ENCODE data around the gene IL5RA. TPM values are rescaled to one million over a fixed set of nuclear protein-coding genes. Genes with fewer than 3 reads are reported as not detected.

IL5RA gene
- total and polyA plus RNA-seq, 7 experiments from 2014 or later = 1.1 to 8.7 TPM; not detected in 5

- Histone ChIP-seq H3K36me3 (ENCODE audit: control insufficient read depth in 2 of 3, insufficient read depth in 3 of 3, low read length in 3 of 3) (no peaks in the 10 kb centered on the region), H3K4me3 (ENCODE audit: low read length) (no peak overlapping the region), H3K27ac (ENCODE audit: low read depth, low read length) (no peak overlapping the region), H3K4me1 (ENCODE audit: control insufficient read depth in 2 of 2, insufficient read depth in 2 of 2, low read length in 2 of 2) (no peaks in the 10 kb centered on the region), H3K27me3 (ENCODE audit: control insufficient read depth in 2 of 2, insufficient read depth in 2 of 2, low read length in 2 of 2) (no peaks in the 10 kb centered on the region), H3K9me3 (ENCODE audit: control insufficient read depth in 2 of 3, low read length in 3 of 3) (no peaks in the 10 kb centered on the region)
- intact Hi-C loops (cut with micrococcal nuclease) = no loop called here
- Mint-ChIP-seq H3K4me3 (no peak overlapping the region), H3K27ac (no peak overlapping the region), H3K9me3 (peaks cover 0 to 2% (median 0%) of the 10 kb centered on the region in 11 donors), H3K36me3 (no peaks in the 10 kb centered on the region), H3K4me1 (no peaks in the 10 kb centered on the region), H3K27me3 (no peaks in the 10 kb centered on the region)
- no peak for ATAC-seq
- no peak for DNase-seq
- ChIA-PET CTCF (no interaction called here), POLR2A (no interaction called here)
Measured at GRCh38 chr3:3071136-3071535, 39.0 kb downstream of the IL5RA start.

GRCh38 chr3:3069723-3070122 lies 40.5 kb downstream of the IL5RA start:
- Mint-ChIP-seq H3K27ac (no peak overlapping the region), H3K4me1 (no peaks in the 10 kb centered on the region), H3K27me3 (no peaks in the 10 kb centered on the region), H3K4me3 (no peak overlapping the region), H3K36me3 (no peaks in the 10 kb centered on the region), H3K9me3 (peaks cover 0 to 2% (median 0%) of the 10 kb centered on the region in 11 donors)
- CTCF ChIA-PET = no interaction called here
- no peaks in the 10 kb centered on the region for H3K36me3 ChIP-seq (ENCODE audit: control insufficient read depth in 2 of 3, insufficient read depth in 3 of 3, low read length in 3 of 3)
- POLR2A ChIA-PET = no interaction called here
- H3K27me3 ChIP-seq (ENCODE audit: control insufficient read depth in 2 of 2, insufficient read depth in 2 of 2, low read length in 2 of 2) = no peaks in the 10 kb centered on the region
- H3K9me3 ChIP-seq (ENCODE audit: control insufficient read depth in 2 of 3, low read length in 3 of 3) = no peaks in the 10 kb centered on the region
- H3K4me1 ChIP-seq (ENCODE audit: control insufficient read depth in 2 of 2, insufficient read depth in 2 of 2, low read length in 2 of 2) = no peaks in the 10 kb centered on the region
- no peak for DNase-seq
- no peak for ATAC-seq
- intact Hi-C loops (cut with micrococcal nuclease) = no loop called here
- H3K4me3 ChIP-seq (ENCODE audit: low read length) = no peak overlapping the region
- H3K27ac ChIP-seq (ENCODE audit: low read depth, low read length) = no peak overlapping the region

- POLR2A ChIA-PET = no interaction called here
- H3K27ac ChIP-seq (ENCODE audit: low read depth, low read length) = no peak overlapping the region
- H3K9me3 ChIP-seq (ENCODE audit: control insufficient read depth in 2 of 3, low read length in 3 of 3) = no peaks in the 10 kb centered on the region
- H3K4me3 ChIP-seq (ENCODE audit: low read length) = no peak overlapping the region
- no peak overlapping the region for H3K4me3 Mint-ChIP-seq
- no peaks in the 10 kb centered on the region for H3K27me3 Mint-ChIP-seq
- H3K4me1 Mint-ChIP-seq = no peaks in the 10 kb centered on the region
- H3K9me3 Mint-ChIP-seq = no peaks in the 10 kb centered on the region
- intact Hi-C loops (cut with micrococcal nuclease) = no loop called here
- no peak for DNase-seq
- no peaks in the 10 kb centered on the region for H3K36me3 ChIP-seq (ENCODE audit: control insufficient read depth in 2 of 3, insufficient read depth in 3 of 3, low read length in 3 of 3)
- H3K36me3 Mint-ChIP-seq = no peaks in the 10 kb centered on the region
- no peak overlapping the region for H3K27ac Mint-ChIP-seq
- no peaks in the 10 kb centered on the region for H3K27me3 ChIP-seq (ENCODE audit: control insufficient read depth in 2 of 2, insufficient read depth in 2 of 2, low read length in 2 of 2)
- CTCF ChIA-PET = no interaction called here
- H3K4me1 ChIP-seq (ENCODE audit: control insufficient read depth in 2 of 2, insufficient read depth in 2 of 2, low read length in 2 of 2) = no peaks in the 10 kb centered on the region
- no peak for ATAC-seq
Measured at GRCh38 chr3:3068358-3068881, 41.8 kb downstream of the IL5RA start.

- no peaks in the 10 kb centered on the region for H3K27me3 Mint-ChIP-seq
- intact Hi-C loops (cut with micrococcal nuclease) = no loop called here
- no peaks in the 10 kb centered on the region for H3K36me3 ChIP-seq (ENCODE audit: control insufficient read depth in 2 of 3, insufficient read depth in 3 of 3, low read length in 3 of 3)
- POLR2A ChIA-PET = no interaction called here
- peaks cover 0 to 2% (median 0%) of the 10 kb centered on the region in 7 donors for H3K4me1 Mint-ChIP-seq
- CTCF ChIA-PET = no interaction called here
- DNase-seq (no peak), ATAC-seq (no peak)
- no peaks in the 10 kb centered on the region for H3K4me1 ChIP-seq (ENCODE audit: control insufficient read depth in 2 of 2, insufficient read depth in 2 of 2, low read length in 2 of 2)
- H3K9me3 Mint-ChIP-seq = no peaks in the 10 kb centered on the region
- no peaks in the 10 kb centered on the region for H3K27me3 ChIP-seq (ENCODE audit: control insufficient read depth in 2 of 2, insufficient read depth in 2 of 2, low read length in 2 of 2)
- no peak overlapping the region for H3K27ac ChIP-seq (ENCODE audit: low read depth, low read length)
- no peaks in the 10 kb centered on the region for H3K36me3 Mint-ChIP-seq
- H3K27ac Mint-ChIP-seq = no peak overlapping the region
- H3K4me3 Mint-ChIP-seq = no peak overlapping the region
- no peak overlapping the region for H3K4me3 ChIP-seq (ENCODE audit: low read length)
- no peaks in the 10 kb centered on the region for H3K9me3 ChIP-seq (ENCODE audit: control insufficient read depth in 2 of 3, low read length in 3 of 3)
Measured at GRCh38 chr3:3066910-3067309, 43.3 kb downstream of the IL5RA start.

- no peaks in the 10 kb centered on the region for H3K4me1 ChIP-seq (ENCODE audit: control insufficient read depth in 2 of 2, insufficient read depth in 2 of 2, low read length in 2 of 2)
- H3K36me3 Mint-ChIP-seq = no peaks in the 10 kb centered on the region
Measured at GRCh38 chr3:3066378-3066777, 43.8 kb downstream of the IL5RA start.

GRCh38 chr3:3065876-3066275 lies 44.3 kb downstream of the IL5RA start:
- CTCF ChIA-PET = no interaction called here

More at GRCh38 chr3:3066378-3066777, 43.8 kb downstream of the IL5RA start:
- POLR2A ChIA-PET = no interaction called here
- Mint-ChIP-seq H3K4me1 (peaks cover 0 to 2% (median 0%) of the 10 kb centered on the region in 7 donors), H3K9me3 (no peaks in the 10 kb centered on the region), H3K4me3 (no peak overlapping the region), H3K27me3 (no peaks in the 10 kb centered on the region), H3K27ac (no peak overlapping the region)
- ATAC-seq (no peak), DNase-seq (no peak)
- H3K9me3 ChIP-seq (ENCODE audit: control insufficient read depth in 2 of 3, low read length in 3 of 3) = no peaks in the 10 kb centered on the region
- H3K27me3 ChIP-seq (ENCODE audit: control insufficient read depth in 2 of 2, insufficient read depth in 2 of 2, low read length in 2 of 2) = no peaks in the 10 kb centered on the region
- H3K36me3 ChIP-seq (ENCODE audit: control insufficient read depth in 2 of 3, insufficient read depth in 3 of 3, low read length in 3 of 3) = no peaks in the 10 kb centered on the region
- H3K27ac ChIP-seq (ENCODE audit: low read depth, low read length) = no peak overlapping the region
- H3K4me3 ChIP-seq (ENCODE audit: low read length) = no peak overlapping the region
- CTCF ChIA-PET = no interaction called here
- intact Hi-C loops (cut with micrococcal nuclease) = no loop called here

GRCh38 chr3:3064297-3064696 lies 45.9 kb downstream of the IL5RA start:
- ATAC-seq (no peak), DNase-seq (no peak)
- H3K4me3 ChIP-seq (ENCODE audit: low read length) = no peak overlapping the region
- H3K27me3 ChIP-seq (ENCODE audit: control insufficient read depth in 2 of 2, insufficient read depth in 2 of 2, low read length in 2 of 2) = no peaks in the 10 kb centered on the region
- H3K4me1 ChIP-seq (ENCODE audit: control insufficient read depth in 2 of 2, insufficient read depth in 2 of 2, low read length in 2 of 2) = no peaks in the 10 kb centered on the region
- H3K27ac Mint-ChIP-seq = no peak overlapping the region
- ChIA-PET CTCF (no interaction called here), POLR2A (no interaction called here)
- peaks cover 0 to 2% (median 0%) of the 10 kb centered on the region in 7 donors for H3K4me1 Mint-ChIP-seq
- no peak overlapping the region for H3K27ac ChIP-seq (ENCODE audit: low read depth, low read length)
- H3K4me3 Mint-ChIP-seq = no peak overlapping the region
- H3K36me3 ChIP-seq (ENCODE audit: control insufficient read depth in 2 of 3, insufficient read depth in 3 of 3, low read length in 3 of 3) = no peaks in the 10 kb centered on the region
- no peaks in the 10 kb centered on the region for H3K9me3 Mint-ChIP-seq
- no peaks in the 10 kb centered on the region for H3K27me3 Mint-ChIP-seq
- no peaks in the 10 kb centered on the region for H3K36me3 Mint-ChIP-seq
- intact Hi-C loops (cut with micrococcal nuclease) = no loop called here
- H3K9me3 ChIP-seq (ENCODE audit: control insufficient read depth in 2 of 3, low read length in 3 of 3) = no peaks in the 10 kb centered on the region

More at GRCh38 chr3:3065876-3066275, 44.3 kb downstream of the IL5RA start:
- Histone ChIP-seq H3K9me3 (ENCODE audit: control insufficient read depth in 2 of 3, low read length in 3 of 3) (no peaks in the 10 kb centered on the region), H3K27me3 (ENCODE audit: control insufficient read depth in 2 of 2, insufficient read depth in 2 of 2, low read length in 2 of 2) (no peaks in the 10 kb centered on the region), H3K36me3 (ENCODE audit: control insufficient read depth in 2 of 3, insufficient read depth in 3 of 3, low read length in 3 of 3) (no peaks in the 10 kb centered on the region), H3K27ac (ENCODE audit: low read depth, low read length) (no peak overlapping the region), H3K4me1 (ENCODE audit: control insufficient read depth in 2 of 2, insufficient read depth in 2 of 2, low read length in 2 of 2) (no peaks in the 10 kb centered on the region), H3K4me3 (ENCODE audit: low read length) (no peak overlapping the region)
- Mint-ChIP-seq H3K4me1 (peaks cover 0 to 2% (median 0%) of the 10 kb centered on the region in 7 donors), H3K36me3 (no peaks in the 10 kb centered on the region), H3K9me3 (no peaks in the 10 kb centered on the region), H3K27me3 (no peaks in the 10 kb centered on the region), H3K27ac (no peak overlapping the region), H3K4me3 (no peak overlapping the region)
- intact Hi-C loops (cut with micrococcal nuclease) = no loop called here
- POLR2A ChIA-PET = no interaction called here
- DNase-seq = no peak
- ATAC-seq = no peak
